HepG2 (cell line): Measurements from ENCODE around the gene BMPER. TPM values are rescaled to one million over a fixed set of nuclear protein-coding genes. Genes with fewer than 3 reads are reported as not detected.

ENCODE experiments used
- CREB1 ChIP-seq, 2 experiments: fragments of 450-650 bp in 1 of 2; IDR thresholded peaks; 2 replicates each; pipeline ENCODE4 v1.6.1; 2016 to 2017; ENCODE audit warnings: control low read depth in 1 of 2, mild to moderate bottlenecking in 1 of 2, missing compliant biosample characterization in 1 of 2, missing genetic modification characterization in 1 of 2
- E2F1 ChIP-seq: sonication (generic); formaldehyde crosslinking; IDR thresholded peaks from 2 replicates; pipeline ENCODE4 v1.5.0; 2020; ENCODE audit warnings: missing genetic modification reagents
- MYC ChIP-seq: sonication (generic); formaldehyde crosslinking; IDR thresholded peaks from 2 replicates; pipeline ENCODE4 v1.9.0; 2021; ENCODE audit warnings: missing genetic modification reagents, borderline replicate concordance
- SAFB2 ChIP-seq: sonication (generic); formaldehyde crosslinking; IDR thresholded peaks from 2 replicates; pipeline ENCODE4 v1.5.1; 2020; ENCODE audit warnings: missing genetic modification reagents, low read depth, mild to moderate bottlenecking, borderline replicate concordance
- ZBTB34 ChIP-seq: sonication (generic); formaldehyde crosslinking; IDR thresholded peaks from 2 replicates; pipeline ENCODE4 v1.8.0; 2022; ENCODE audit warnings: mild to moderate bottlenecking, missing genetic modification reagents
- ZFP41 ChIP-seq: sonication (generic); formaldehyde crosslinking; IDR thresholded peaks from 2 replicates; pipeline ENCODE4 v1.4.0; 2020; ENCODE audit warnings: mild to moderate bottlenecking, missing genetic modification reagents, borderline replicate concordance
- polyA plus RNA-seq, 8 experiments: library from polyadenylated mRNA; depleted of rRNA in 3 of 8; stranded (reverse) in 7 of 8; unstranded in 1 of 8; fragments of >200 nt; fragmentation: Illumina TruSeq in 4 of 8; extraction: Trizol in 4 of 8; gene quantifications; 2 replicates each; pipeline versions ENCODE4 v1.2.1 to v1.2.3, GENCODE V29; 2011 to 2016; ENCODE audit warnings: low read depth in 4 of 8, missing spikeins in 1 of 8, mixed read lengths in 1 of 8; ENCODE audit not compliant: insufficient read depth in 1 of 8
- total RNA-seq, 5 experiments: library from RNA; depleted of rRNA; stranded (reverse); fragments of >200 nt; fragmentation: Illumina TruSeq; extraction: Trizol; gene quantifications; 2 replicates each; pipeline ENCODE4 v1.2.3, GENCODE V29; 2016; ENCODE audit warnings: low read depth in 1 of 5
- TF ChIP-seq, protein P1 (sequence below): sonication (generic); formaldehyde crosslinking; IDR thresholded peaks from 2 replicates; pipeline ENCODE4 v1.4.0; 2020; ENCODE audit warnings: mild to moderate bottlenecking, missing genetic modification reagents, borderline replicate concordance
- TF ChIP-seq, protein P2 (sequence below): sonication (generic); formaldehyde crosslinking; IDR thresholded peaks from 2 replicates; pipeline ENCODE4 v1.4.0; 2020; ENCODE audit warnings: missing genetic modification reagents
- TF ChIP-seq, protein P3 (sequence below): sonication (generic); formaldehyde crosslinking; IDR thresholded peaks from 2 replicates; pipeline ENCODE4 v1.5.0; 2020; ENCODE audit warnings: mild to moderate bottlenecking, missing genetic modification reagents, borderline replicate concordance

Gene BMPER
- total and polyA plus RNA-seq, 2 of the 13 experiments (the other 11 are each of a cell fraction or from before 2014, with no cell fraction given) = not detected

GRCh38 chr7:33907625-33908024 is 2.3 kb downstream of the BMPER start (continued):
- TF ChIP-seq, protein P1, sequence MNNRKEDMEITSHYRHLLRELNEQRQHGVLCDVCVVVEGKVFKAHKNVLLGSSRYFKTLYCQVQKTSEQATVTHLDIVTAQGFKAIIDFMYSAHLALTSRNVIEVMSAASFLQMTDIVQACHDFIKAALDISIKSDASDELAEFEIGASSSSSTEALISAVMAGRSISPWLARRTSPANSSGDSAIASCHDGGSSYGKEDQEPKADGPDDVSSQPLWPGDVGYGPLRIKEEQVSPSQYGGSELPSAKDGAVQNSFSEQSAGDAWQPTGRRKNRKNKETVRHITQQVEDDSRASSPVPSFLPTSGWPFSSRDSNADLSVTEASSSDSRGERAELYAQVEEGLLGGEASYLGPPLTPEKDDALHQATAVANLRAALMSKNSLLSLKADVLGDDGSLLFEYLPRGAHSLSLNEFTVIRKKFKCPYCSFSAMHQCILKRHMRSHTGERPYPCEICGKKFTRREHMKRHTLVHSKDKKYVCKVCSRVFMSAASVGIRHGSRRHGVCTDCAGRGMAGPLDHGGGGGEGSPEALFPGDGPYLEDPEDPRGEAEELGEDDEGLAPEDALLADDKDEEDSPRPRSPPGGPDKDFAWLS (CRISPR knock-in tag) = no peak
- no peak for TF ChIP-seq ZBTB34 (CRISPR knock-in tag)
- no peak for TF ChIP-seq E2F1 (CRISPR knock-in tag)
- TF ChIP-seq, protein P2, sequence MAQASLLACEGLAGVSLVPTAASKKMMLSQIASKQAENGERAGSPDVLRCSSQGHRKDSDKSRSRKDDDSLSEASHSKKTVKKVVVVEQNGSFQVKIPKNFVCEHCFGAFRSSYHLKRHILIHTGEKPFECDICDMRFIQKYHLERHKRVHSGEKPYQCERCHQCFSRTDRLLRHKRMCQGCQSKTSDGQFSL (CRISPR knock-in tag) = no peak
- no peak for TF ChIP-seq ZFP41 (CRISPR knock-in tag)
- TF ChIP-seq, protein P3, sequence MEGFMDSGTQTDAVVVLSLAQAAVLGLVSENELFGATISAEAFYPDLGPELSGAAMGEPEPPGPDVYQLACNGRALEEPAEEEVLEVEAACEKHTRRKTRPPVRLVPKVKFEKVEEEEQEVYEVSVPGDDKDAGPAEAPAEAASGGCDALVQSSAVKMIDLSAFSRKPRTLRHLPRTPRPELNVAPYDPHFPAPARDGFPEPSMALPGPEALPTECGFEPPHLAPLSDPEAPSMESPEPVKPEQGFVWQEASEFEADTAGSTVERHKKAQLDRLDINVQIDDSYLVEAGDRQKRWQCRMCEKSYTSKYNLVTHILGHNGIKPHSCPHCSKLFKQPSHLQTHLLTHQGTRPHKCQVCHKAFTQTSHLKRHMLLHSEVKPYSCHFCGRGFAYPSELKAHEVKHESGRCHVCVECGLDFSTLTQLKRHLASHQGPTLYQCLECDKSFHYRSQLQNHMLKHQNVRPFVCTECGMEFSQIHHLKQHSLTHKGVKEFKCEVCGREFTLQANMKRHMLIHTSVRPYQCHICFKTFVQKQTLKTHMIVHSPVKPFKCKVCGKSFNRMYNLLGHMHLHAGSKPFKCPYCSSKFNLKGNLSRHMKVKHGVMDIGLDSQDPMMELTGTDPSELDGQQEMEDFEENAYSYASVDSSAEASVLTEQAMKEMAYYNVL (CRISPR knock-in tag) = no peak
- no peak for TF ChIP-seq MYC (CRISPR knock-in tag)
- no peak for TF ChIP-seq SAFB2 (CRISPR knock-in tag)
- no peak for TF ChIP-seq CREB1 (IDR thresholded peaks at IDR 0.05)
- no peak for TF ChIP-seq CREB1 (CRISPR knock-in tag; IDR thresholded peaks at IDR 0.05)
